ENCODE results near the gene RHBDF1.
"Not testable (repeated sequence)": the region's sequence is repeated elsewhere in the genome, so short reads cannot be mapped to it uniquely, and the experiment has no call there.

Gene RHBDF1

GRCh38 chr16:44655-45054 is 27.8 kb downstream of the RHBDF1 start:
- no peak for TF ChIP-seq POLR2A (IDR thresholded peaks at IDR 0.05; ENCODE audit: low read depth, low read length)
- TF ChIP-seq POLR2AphosphoS5 (IDR thresholded peaks at IDR 0.05; ENCODE audit: low read depth, low read length): no peak
- no peak for TF ChIP-seq TAF1 (IDR thresholded peaks at IDR 0.05; ENCODE audit: low read depth, low read length)
- FAIRE-seq: no peak
- DNase-seq (ENCODE audit: insufficient read length, low spot score): no peak

- no peak for DNase-seq (ENCODE audit: insufficient read length, low spot score)
- FAIRE-seq: no peak
- no peak for TF ChIP-seq SPI1 (IDR thresholded peaks at IDR 0.05; ENCODE audit: low read depth, low read length)
Observed at GRCh38 chr16:43294-43693, 29.1 kb downstream of the RHBDF1 start.

- FAIRE-seq: no peak
- no peak for DNase-seq (ENCODE audit: insufficient read length, low spot score)
- no peak for TF ChIP-seq POLR2AphosphoS5 (IDR thresholded peaks at IDR 0.05; ENCODE audit: low read depth, low read length)
Observed at GRCh38 chr16:42691-43090, 29.7 kb downstream of the RHBDF1 start.

- FAIRE-seq: no peak
- TF ChIP-seq SPI1 (IDR thresholded peaks at IDR 0.05; ENCODE audit: low read depth, low read length): no peak
- no peak for TF ChIP-seq POU2F2 (IDR thresholded peaks at IDR 0.05; ENCODE audit: low read depth, low read length)
- TF ChIP-seq POLR2A (IDR thresholded peaks at IDR 0.05; ENCODE audit: low read depth, low read length): no peak
- no peak for TF ChIP-seq POLR2AphosphoS5 (IDR thresholded peaks at IDR 0.05; ENCODE audit: low read depth, low read length)
- TF ChIP-seq TAF1 (IDR thresholded peaks at IDR 0.05; ENCODE audit: low read depth, low read length): no peak
- TF ChIP-seq PAX5 (IDR thresholded peaks at IDR 0.05; ENCODE audit: insufficient read depth, low read length, severe bottlenecking): no peak
- no peak for DNase-seq (ENCODE audit: insufficient read length, low spot score)
Observed at GRCh38 chr16:42069-42457, 30.4 kb downstream of the RHBDF1 start.

GRCh38 chr16:41439-42068 is 30.9 kb downstream of the RHBDF1 start:
- DNase-seq (ENCODE audit: insufficient read length, low spot score) (no peak), FAIRE-seq (no peak)
- TF ChIP-seq TAF1 (IDR thresholded peaks at IDR 0.05; ENCODE audit: low read depth, low read length) (no peak), POLR2AphosphoS5 (IDR thresholded peaks at IDR 0.05; ENCODE audit: low read depth, low read length) (no peak), PAX5 (IDR thresholded peaks at IDR 0.05; ENCODE audit: insufficient read depth, low read length, severe bottlenecking) (no peak), SPI1 (IDR thresholded peaks at IDR 0.05; ENCODE audit: low read depth, low read length) (no peak), POLR2A (IDR thresholded peaks at IDR 0.05; ENCODE audit: low read depth, low read length) (no peak), POU2F2 (IDR thresholded peaks at IDR 0.05; ENCODE audit: low read depth, low read length) (no peak)

GRCh38 chr16:38941-39892 is 33.2 kb downstream of the RHBDF1 start:
- TF ChIP-seq POU2F2 (IDR thresholded peaks at IDR 0.05; ENCODE audit: low read depth, low read length) (no peak), SPI1 (IDR thresholded peaks at IDR 0.05; ENCODE audit: low read depth, low read length) (peak; percentile 47), POLR2AphosphoS5 (IDR thresholded peaks at IDR 0.05; ENCODE audit: low read depth, low read length) (no peak)
- DNase-seq (ENCODE audit: insufficient read length, low spot score) (peak; percentile 90), FAIRE-seq (peak; percentile 99)

GRCh38 chr16:38206-38605 is 34.2 kb downstream of the RHBDF1 start:
- peak; percentile 43 for FAIRE-seq
- not testable (repeated sequence) for DNase-seq (ENCODE audit: insufficient read length, low spot score)

GRCh38 chr16:37511-37910 is 34.9 kb downstream of the RHBDF1 start:
- FAIRE-seq (peak; percentile 58), DNase-seq (ENCODE audit: insufficient read length, low spot score) (no peak)
- TF ChIP-seq POU2F2 (IDR thresholded peaks at IDR 0.05; ENCODE audit: low read depth, low read length): no peak
- no peak for TF ChIP-seq SPI1 (IDR thresholded peaks at IDR 0.05; ENCODE audit: low read depth, low read length)
- no peak for TF ChIP-seq POLR2AphosphoS5 (IDR thresholded peaks at IDR 0.05; ENCODE audit: low read depth, low read length)
- no peak for TF ChIP-seq PAX5 (IDR thresholded peaks at IDR 0.05; ENCODE audit: insufficient read depth, low read length, severe bottlenecking)
- no peak for TF ChIP-seq POLR2A (IDR thresholded peaks at IDR 0.05; ENCODE audit: low read depth, low read length)
- TF ChIP-seq TAF1 (IDR thresholded peaks at IDR 0.05; ENCODE audit: low read depth, low read length): no peak

- DNase-seq (ENCODE audit: insufficient read length, low spot score) (no peak), FAIRE-seq (no peak)
- TF ChIP-seq POU2F2 (IDR thresholded peaks at IDR 0.05; ENCODE audit: low read depth, low read length) (no peak), SPI1 (IDR thresholded peaks at IDR 0.05; ENCODE audit: low read depth, low read length) (no peak), PAX5 (IDR thresholded peaks at IDR 0.05; ENCODE audit: insufficient read depth, low read length, severe bottlenecking) (no peak), TAF1 (IDR thresholded peaks at IDR 0.05; ENCODE audit: low read depth, low read length) (no peak), POLR2AphosphoS5 (IDR thresholded peaks at IDR 0.05; ENCODE audit: low read depth, low read length) (no peak), POLR2A (IDR thresholded peaks at IDR 0.05; ENCODE audit: low read depth, low read length) (no peak)
Observed at GRCh38 chr16:36336-36984, 36.0 kb downstream of the RHBDF1 start.

- TF ChIP-seq SPI1 (IDR thresholded peaks at IDR 0.05; ENCODE audit: low read depth, low read length): no peak
- TF ChIP-seq POU2F2 (IDR thresholded peaks at IDR 0.05; ENCODE audit: low read depth, low read length): no peak
- no peak for TF ChIP-seq PAX5 (IDR thresholded peaks at IDR 0.05; ENCODE audit: insufficient read depth, low read length, severe bottlenecking)
- no peak for TF ChIP-seq POLR2AphosphoS5 (IDR thresholded peaks at IDR 0.05; ENCODE audit: low read depth, low read length)
- no peak for TF ChIP-seq POLR2A (IDR thresholded peaks at IDR 0.05; ENCODE audit: low read depth, low read length)
- TF ChIP-seq TAF1 (IDR thresholded peaks at IDR 0.05; ENCODE audit: low read depth, low read length): no peak
- FAIRE-seq: no peak
Observed at GRCh38 chr16:35678-36305, 36.6 kb downstream of the RHBDF1 start.

More at GRCh38 chr16:35678-36305, 36.6 kb downstream of the RHBDF1 start:
- DNase-seq (ENCODE audit: insufficient read length, low spot score): no peak
